Heart right ventricle (tissue), 16 donors: ENCODE data around the gene NTPCR. TPM values are rescaled to one million over a fixed set of nuclear protein-coding genes. Genes with fewer than 3 reads are reported as not detected.

Experiments used
- ATAC-seq, 8 donors: fragments of 200-7000 bp; cut with Tn5 transposase; one replicate each; pipeline ENCODE4 v1.9.1; 2020; ENCODE audit warnings: mild to moderate bottlenecking in 8 of 8, moderate library complexity in 8 of 8, moderate number of reproducible peaks in 1 of 8
- DNase-seq, 2 donors: peaks; one replicate each; pipeline ENCODE4 v3.0.0-alpha.2; 2020
- H3K27ac ChIP-seq, 10 donors: fragments of 200-600 bp; sonication (generic) in 2 of 10; one replicate each; pipeline versions ENCODE4 v1.5.0 to v1.8.0; 2020 to 2022; ENCODE audit warnings: mild to moderate bottlenecking in 3 of 10
- H3K27me3 ChIP-seq, 7 donors: fragments of 200-600 bp; one replicate each; pipeline ENCODE4 v1.8.0; 2021 to 2022; ENCODE audit warnings: mild to moderate bottlenecking in 2 of 7
- H3K36me3 ChIP-seq, 9 donors: fragments of 200-600 bp; sonication (generic) in 1 of 9; one replicate each; pipeline versions ENCODE4 v1.5.0 to v1.8.0; 2020 to 2022; ENCODE audit warnings: mild to moderate bottlenecking in 2 of 9
- H3K4me1 ChIP-seq, 9 donors: fragments of 200-600 bp; sonication (generic) in 1 of 9; one replicate each; pipeline versions ENCODE4 v1.5.0 to v1.8.0; 2020 to 2022; ENCODE audit warnings: mild to moderate bottlenecking in 4 of 9
- H3K4me3 ChIP-seq, 10 donors: fragments of 200-600 bp; sonication (generic) in 2 of 10; one replicate each; pipeline versions ENCODE4 v1.5.0 to v1.8.0; 2020 to 2022; ENCODE audit warnings: mild to moderate bottlenecking in 7 of 10, moderate library complexity in 2 of 10
- H3K9me3 ChIP-seq, 11 donors: fragments of 200-600 bp in 10 of 11; sonication (generic) in 2 of 11; one replicate each; pipeline versions ENCODE4 v1.5.0 to v1.8.0; 2013 to 2022; ENCODE audit warnings: mild to moderate bottlenecking in 2 of 11, control low read depth in 1 of 11, moderate library complexity in 1 of 11
- CTCF ChIP-seq, 9 donors: fragments of 200-600 bp; sonication (generic) in 2 of 9; IDR thresholded peaks; one replicate each; pipeline versions ENCODE4 v1.5.0 to v1.8.0; 2021 to 2022; ENCODE audit warnings: antibody characterized with exemption in 9 of 9, mild to moderate bottlenecking in 5 of 9, moderate library complexity in 1 of 9
- WGBS, 2 donors: extraction: QIAGEN DNeasy Blood & Tissue Kit; methylation state at CpG; one replicate each; pipeline ENCODE4 v1.1.7; 2013; ENCODE audit warnings: inconsistent platforms in 1 of 2; 5-methylcytosine and 5-hydroxymethylcytosine counted together
- intact Hi-C, 10 donors: fragments of 100-400 bp; cut with DNase I; formaldehyde crosslinking; loops; one replicate each; pipeline versions ENCODE4 v1.11.1 to v1.14.2; 2022
- polyA plus RNA-seq, 2 donors: library from polyadenylated mRNA; stranded (reverse); fragments of 200-250 nt; gene quantifications; one replicate each; pipeline ENCODE4 v1.2.3, GENCODE V29; 2013
- total RNA-seq, 10 donors: library from RNA; stranded (reverse); fragmentation: NEBNext Ultra II Directional in 3 of 10; extraction: Animal tissue kit (Norgen Biotek cat#: 25700) in 3 of 10; gene quantifications; one replicate each; pipeline versions ENCODE4 v1.2.1 to v1.2.4, GENCODE V29; 2021 to 2023
- donor health status: Arrhythmogenic right ventricular cardiomyopathy.
- donor health status: ischemic (EF 13 %, LVEDD 7.1; RV severe dilation, severe dysfunction).
- donor health status: healthy with polysubstance abuse.
- donor health status: DM: no; HTN: yes; CAD: no.
- donor health status: DM: no; HTN: no; CAD: no.
- donor health status: ischemic (EF 25% LVEDD 6.9; RV normal size, moderate dysfunction).
- donor health status: ischemic (EF 25% LVEDD 5.7; RV mildly dilated, moderate dysfunction).
- donor health status: healthy.
- donor health status: DM: yes; HTN: yes; CAD: no.
- donor health status: Ischemic cardiomyopathy.
- donor health status: ischemic (EF 35%, LVEDD 5.7; RV mildly dilated, moderate dysfunction).
- donor health status: nonischemic (EF 11% LVEDD 7.7; RV severe dilation, severe dysfunction).
- donor health status: DM: yes; HTN: yes; CAD: no.
- donor health status: PGD.
- donor health status: ischemic (EF 29% LVEDD 5.4; RV normal size, mild dysfunction).
- donor health status: nonischemic (EF 23%, LVEDD 6.1; RV moderate dilation, normal function).

Gene NTPCR
- total and polyA plus RNA-seq, 12 donors = 51.2 to 88.4 (median 56.8) TPM

DNA sequence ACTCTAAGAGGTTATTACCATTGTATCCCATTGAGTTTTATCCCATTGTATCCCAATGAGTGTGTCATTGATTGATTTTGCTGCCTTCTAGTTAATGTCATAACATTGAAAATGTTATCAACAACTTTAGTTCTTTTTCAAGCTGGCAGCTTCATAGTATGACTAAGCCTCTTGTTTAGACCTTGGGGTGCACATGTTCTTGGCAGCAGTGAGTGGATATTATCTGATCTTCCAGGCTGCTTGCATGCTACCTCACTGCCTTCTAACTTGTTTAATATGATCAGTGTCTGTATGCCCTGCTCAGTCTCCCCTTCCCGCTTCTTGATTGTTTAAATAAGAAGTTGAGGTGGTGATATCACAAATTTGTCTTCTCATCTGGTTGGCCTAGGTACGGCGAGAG, 24.6 kb downstream of the NTPCR start:
- 96 to 99% methylated on average over 3 of the region's 3 CpGs for WGBS, 2 donors

DNA sequence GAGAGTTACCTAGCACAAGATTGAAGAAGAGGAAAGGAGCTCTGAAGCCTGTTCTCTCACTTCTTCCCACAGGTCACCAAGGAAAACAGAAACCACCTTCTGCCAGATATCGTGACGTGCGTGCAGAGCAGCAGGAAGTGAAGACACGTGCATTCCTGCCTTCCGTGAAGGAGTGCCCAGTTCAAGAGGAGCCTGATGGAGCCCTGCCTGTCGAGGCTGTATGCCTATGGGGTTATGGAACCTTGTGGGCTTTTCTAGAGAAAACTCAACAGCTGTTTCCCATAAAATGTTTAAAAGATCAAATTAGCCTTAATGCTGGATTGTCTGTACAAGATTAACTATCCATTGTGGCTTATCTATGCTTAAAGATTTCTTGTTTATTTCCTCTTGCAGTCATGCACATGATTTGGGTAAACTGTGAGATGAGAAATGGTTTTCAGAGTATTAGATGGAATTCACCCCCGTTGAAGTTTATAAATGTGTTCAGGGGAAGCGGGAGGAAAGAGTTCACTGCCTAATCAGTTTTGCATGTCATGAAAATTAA, 27.8 kb downstream of the NTPCR start:
- peaks cover 0 to 56% (median 10%) of the 10 kb centered on the region in 9 donors for H3K36me3 ChIP-seq
- TF ChIP-seq CTCF (IDR thresholded peaks at IDR 0.05) = no peak
- H3K4me1 ChIP-seq = peaks cover 0 to 25% (median 3%) of the 10 kb centered on the region in 9 donors
- peak in 1 of 8 donors; percentile 39 for ATAC-seq
- H3K9me3 ChIP-seq = peaks cover 0 to 15% (median 10%) of the 10 kb centered on the region in 11 donors
- 54 to 67% methylated on average over 8 of the region's 8 CpGs for WGBS, 2 donors
- intact Hi-C loops = no loop called here
- H3K4me3 ChIP-seq = no peak overlapping the region
- DNase-seq = no peak
- peak overlapping the region in 1 of 10 donors; percentile 26 for H3K27ac ChIP-seq
- H3K27me3 ChIP-seq = no peaks in the 10 kb centered on the region

More for the DNA sequence above, 24.6 kb downstream of the NTPCR start:
- DNase-seq (no peak), ATAC-seq (peak in 1 of 8 donors; percentile 59)
- Histone ChIP-seq H3K9me3 (peaks cover 0 to 21% (median 10%) of the 10 kb centered on the region in 11 donors), H3K27me3 (no peaks in the 10 kb centered on the region), H3K4me1 (peaks cover 0 to 20% (median 0%) of the 10 kb centered on the region in 9 donors), H3K27ac (no peak overlapping the region), H3K4me3 (no peak overlapping the region), H3K36me3 (peaks cover 0 to 86% (median 21%) of the 10 kb centered on the region in 9 donors)
- TF ChIP-seq CTCF (IDR thresholded peaks at IDR 0.05) = no peak
- intact Hi-C loops = no loop called here

DNA sequence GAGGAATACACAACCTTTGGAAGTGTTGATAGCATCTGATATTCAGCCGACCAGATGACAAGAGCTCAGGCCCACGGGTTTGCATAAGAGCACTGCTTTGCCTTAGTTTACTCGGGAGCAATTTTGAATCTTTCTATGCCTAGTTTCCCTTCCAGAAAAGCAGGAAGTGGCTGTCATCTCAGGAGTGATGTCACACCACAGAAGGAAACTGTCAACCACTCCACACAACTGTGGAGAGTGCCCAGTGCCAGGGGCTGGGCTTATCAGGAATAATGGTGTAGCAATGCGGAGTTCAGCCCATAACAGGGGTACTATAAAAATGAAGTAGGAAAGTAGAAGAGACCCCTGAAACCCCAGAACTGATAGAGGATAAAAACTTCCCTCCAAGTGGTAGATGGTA, 28.4 kb downstream of the NTPCR start:
- TF ChIP-seq CTCF (IDR thresholded peaks at IDR 0.05) = no peak
- Histone ChIP-seq H3K27me3 (no peaks in the 10 kb centered on the region), H3K4me3 (no peak overlapping the region), H3K9me3 (peaks cover 0 to 8% (median 6%) of the 10 kb centered on the region in 11 donors), H3K4me1 (peaks cover 0 to 25% (median 3%) of the 10 kb centered on the region in 9 donors), H3K36me3 (peaks cover 0 to 52% (median 10%) of the 10 kb centered on the region in 9 donors), H3K27ac (no peak overlapping the region)
- 51 to 58% methylated on average over 4 of the region's 4 CpGs for WGBS, 2 donors
- DNase-seq (no peak), ATAC-seq (peak in 2 of 8 donors; percentile 15 to 20)
- intact Hi-C loops = no loop called here

DNA sequence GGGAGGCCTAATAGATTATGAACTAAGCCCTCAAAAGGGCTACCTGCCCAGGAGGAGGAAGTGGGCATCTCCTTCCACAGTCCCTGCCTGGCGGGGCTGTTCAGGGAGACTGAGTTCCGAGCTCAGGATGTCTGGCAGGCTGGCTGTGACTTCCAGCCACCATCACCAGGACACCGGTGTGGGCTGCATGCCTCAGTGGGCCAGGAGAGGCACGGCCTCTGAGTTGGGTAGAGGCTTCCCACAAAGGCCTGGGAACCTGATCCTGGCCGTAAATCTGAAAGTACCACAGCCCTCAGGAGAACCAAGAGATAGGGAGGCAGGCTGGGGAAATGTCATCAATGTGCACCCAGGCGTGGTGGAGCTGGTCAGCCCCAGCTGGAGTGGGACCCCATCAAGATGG, 29.1 kb downstream of the NTPCR start:
- no peak overlapping the region for H3K4me3 ChIP-seq
- TF ChIP-seq CTCF (IDR thresholded peaks at IDR 0.05) = no peak
- no peaks in the 10 kb centered on the region for H3K27me3 ChIP-seq
- H3K27ac ChIP-seq = no peak overlapping the region
- H3K9me3 ChIP-seq = peaks cover 0 to under 1% (median 0%) of the 10 kb centered on the region in 11 donors
- ATAC-seq (no peak), DNase-seq (no peak)
- peaks cover 0 to 52% (median 10%) of the 10 kb centered on the region in 9 donors for H3K36me3 ChIP-seq
- 96 to 98% methylated on average over 6 of the region's 6 CpGs for WGBS, 2 donors
- peaks cover 0 to 25% (median 3%) of the 10 kb centered on the region in 9 donors for H3K4me1 ChIP-seq
- intact Hi-C loops = no loop called here
